Right cardiac atrium (tissue), 5 donors: ENCODE measurements around the gene OSM. TPM values are rescaled to one million over a fixed set of nuclear protein-coding genes. Genes with fewer than 3 reads are reported as not detected.

Source experiments
- ATAC-seq, 2 donors: fragments of 200-7000 bp; cut with Tn5 transposase; one replicate each; pipeline versions ENCODE4 v1.8.0 to v1.9.1; 2020; ENCODE audit warnings: moderate library complexity in 2 of 2, mild to moderate bottlenecking in 1 of 2
- DNase-seq, 3 donors: peaks; one replicate each; pipeline ENCODE4 v3.0.0-alpha.2; 2020
- H3K27ac ChIP-seq: one replicate; pipeline ENCODE4 v1.5.1; 2013; ENCODE audit warnings: mild to moderate bottlenecking, low read length, control low read depth, moderate library complexity
- H3K27me3 ChIP-seq: one replicate; pipeline ENCODE4 v1.6.1; 2013; ENCODE audit not compliant: control insufficient read depth, insufficient read depth
- H3K4me1 ChIP-seq: one replicate; pipeline ENCODE4 v1.6.1; 2013; ENCODE audit warnings: low read length; ENCODE audit not compliant: control insufficient read depth, insufficient read depth
- H3K4me3 ChIP-seq: one replicate; pipeline ENCODE4 v1.5.1; 2013; ENCODE audit warnings: low read length, control low read depth
- H3K9me3 ChIP-seq: one replicate; pipeline ENCODE4 v1.6.1; 2013; ENCODE audit warnings: low read length; ENCODE audit not compliant: control insufficient read depth
- WGBS: extraction: QIAGEN DNeasy Blood & Tissue Kit; methylation state at CpG from one replicate; pipeline ENCODE4 v1.1.7; 2013; 5-methylcytosine and 5-hydroxymethylcytosine counted together
- intact Hi-C, 4 donors: fragments of 100-400 bp; cut with DNase I; formaldehyde crosslinking; loops; one replicate each; pipeline versions ENCODE4 v1.11.0 to v1.14.0; 2022 to 2023
- polyA plus RNA-seq: library from polyadenylated mRNA; stranded (reverse); fragments of 200-250 nt; gene quantifications from one replicate; pipeline ENCODE4 v1.2.3, GENCODE V29; 2013
- total RNA-seq, 4 donors: library from RNA; stranded (reverse); fragmentation: NEBNext Ultra II Directional; extraction: Animal tissue kit (Norgen Biotek cat#: 25700); gene quantifications; one replicate each; pipeline ENCODE4 v1.2.1, GENCODE V29; 2021
- donor health status: healthy with polysubstance abuse.
- donor health status: DM: no; HTN: yes; CAD: no.
- donor health status: DM: no; HTN: no; CAD: no.
- donor health status: DM: no; HTN: yes; CAD: no; lungs with severe emphysema.
- donor health status: DM: yes; HTN: yes; CAD: no.

Gene OSM
- total and polyA plus RNA-seq, 5 donors, result 0.17 to 1.5 (median 0.28) TPM

DNA sequence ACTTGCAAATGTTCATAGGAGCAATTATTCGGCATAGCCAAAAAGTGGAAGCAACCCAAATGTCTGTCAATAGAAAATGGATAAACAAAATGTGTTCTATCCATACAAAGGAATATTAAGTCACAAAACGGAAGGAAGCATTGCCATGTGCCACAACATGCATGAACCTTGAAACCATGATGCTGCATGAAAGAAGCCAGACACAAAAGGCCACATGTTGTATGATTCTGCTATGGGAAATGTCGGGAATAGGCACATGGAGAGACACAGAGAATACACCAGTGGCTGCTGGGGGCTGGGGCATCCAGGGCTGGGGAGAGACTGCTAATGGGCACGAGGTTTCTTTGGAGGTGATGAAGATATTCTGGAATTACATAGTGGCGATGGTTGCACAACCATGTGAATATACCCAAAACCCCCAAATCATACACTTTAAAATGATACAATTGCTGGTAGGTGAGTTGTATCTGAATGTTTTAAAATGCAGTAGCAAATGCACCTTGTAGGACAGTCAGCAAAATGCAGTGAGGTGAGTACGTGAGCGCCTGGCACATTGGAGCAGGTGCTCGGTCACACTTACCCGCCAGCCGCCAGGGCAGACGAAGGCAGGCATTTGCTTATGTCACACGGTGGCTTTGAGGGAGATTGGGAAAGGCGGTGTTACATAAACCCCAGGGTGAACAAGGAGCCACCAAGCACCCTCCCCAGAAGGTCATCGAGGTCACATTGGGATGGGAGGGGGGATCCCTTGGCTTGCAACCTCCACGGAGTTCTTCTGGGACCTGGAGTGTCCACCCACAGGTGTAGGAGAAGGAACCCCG lies 6.3 kb upstream of the OSM start:
- H3K4me3 ChIP-seq, result no peak overlapping the region
- 80% methylated on average over 16 of the region's 16 CpGs for WGBS
- ATAC-seq (no peak), DNase-seq (no peak)
- no peaks in the 10 kb centered on the region for H3K9me3 ChIP-seq
- intact Hi-C loops, result no loop called here
- no peak overlapping the region for H3K27ac ChIP-seq
- H3K27me3 ChIP-seq, result no peaks in the 10 kb centered on the region
- H3K4me1 ChIP-seq, result peaks cover 4% of the 10 kb centered on the region

- ATAC-seq, result peak; percentile 61 to 80
- WGBS, result 68% methylated on average over 16 of the region's 16 CpGs
- intact Hi-C loops, result no loop called here
- H3K4me3 ChIP-seq, result no peak overlapping the region
- H3K9me3 ChIP-seq, result no peaks in the 10 kb centered on the region
- H3K4me1 ChIP-seq, result no peaks in the 10 kb centered on the region
- no peak overlapping the region for H3K27ac ChIP-seq
- no peaks in the 10 kb centered on the region for H3K27me3 ChIP-seq
- DNase-seq, result peak; percentile 72 to 90 (median 83)
Measured at GRCh38 chr22:30270832-30271231, 4.2 kb upstream of the OSM start.

GRCh38 chr22:30268331-30268730 lies 1.7 kb upstream of the OSM start:
- DNase-seq, result no peak
- H3K27ac ChIP-seq, result no peak overlapping the region
- intact Hi-C loops, result loop anchor here in 2 of 4 donors (10.0 kb wide), 2 partner anchors 116 to 216 kb away; partner anchors contain the start of gene RNF215 (in 1 of the 2)

DNA sequence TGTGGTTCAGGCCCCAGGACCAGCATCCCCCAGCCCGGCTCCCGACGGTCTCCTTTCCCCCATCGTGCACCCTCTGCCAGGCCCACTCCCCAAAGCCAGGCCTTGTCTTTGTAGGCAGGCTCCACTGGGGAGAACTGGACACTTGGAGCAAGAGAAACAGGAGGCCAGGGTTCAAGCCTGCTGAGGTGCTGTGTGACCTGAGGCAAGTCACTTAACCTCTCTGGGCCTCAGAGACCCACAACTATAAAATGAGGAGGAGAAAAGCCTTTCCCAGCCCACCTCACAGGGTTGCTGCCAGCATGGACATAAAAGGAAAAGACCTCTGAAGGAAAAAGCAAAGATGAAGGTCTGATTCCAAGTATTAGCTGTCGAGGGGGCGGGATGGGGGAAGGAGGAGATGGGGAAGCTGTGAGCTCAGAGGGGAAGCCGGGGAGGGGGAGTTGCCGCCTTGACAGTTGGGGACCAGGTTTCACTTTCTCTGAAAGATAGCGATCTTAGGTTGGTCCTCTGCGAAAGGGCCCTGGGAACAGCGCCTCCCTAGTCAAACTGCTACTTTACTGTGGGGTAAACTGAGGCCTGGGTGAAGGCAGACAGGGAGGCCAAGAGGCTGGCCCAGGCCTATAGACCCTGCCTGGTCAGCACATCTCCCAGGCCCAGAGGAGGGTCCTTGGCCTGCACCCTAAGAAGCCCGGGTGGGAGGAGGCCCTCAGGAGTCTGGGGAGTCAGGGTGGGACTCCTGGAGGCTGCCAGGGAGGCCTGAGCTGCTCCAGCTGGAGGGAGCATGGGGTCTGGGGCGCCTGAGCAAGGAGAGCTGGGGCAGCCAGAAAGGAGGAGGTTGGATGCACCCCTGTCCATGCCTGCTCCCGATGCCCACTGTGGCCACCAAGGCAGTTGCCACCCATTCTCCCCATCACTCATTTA lies 991 bp upstream of the OSM start:
- ATAC-seq, result no peak
- intact Hi-C loops, result loop anchor here in 2 of 4 donors (10.0 kb wide), 2 partner anchors 117 to 217 kb away; partner anchors contain the start of gene RNF215 (in 1 of the 2)
- Histone ChIP-seq H3K4me1 (no peaks in the 10 kb centered on the region), H3K27me3 (no peaks in the 10 kb centered on the region), H3K9me3 (no peaks in the 10 kb centered on the region), H3K27ac (no peak overlapping the region), H3K4me3 (no peak overlapping the region)
- peak in 1 of 3 donors; percentile 59 for DNase-seq
- 76% methylated on average over 14 of the region's 14 CpGs for WGBS

More at GRCh38 chr22:30268331-30268730, 1.7 kb upstream of the OSM start:
- no peaks in the 10 kb centered on the region for H3K4me1 ChIP-seq
- no peaks in the 10 kb centered on the region for H3K9me3 ChIP-seq
- WGBS, result 85% methylated on average over 8 of the region's 8 CpGs
- no peaks in the 10 kb centered on the region for H3K27me3 ChIP-seq
- ATAC-seq, result no peak
- H3K4me3 ChIP-seq, result no peak overlapping the region

DNA sequence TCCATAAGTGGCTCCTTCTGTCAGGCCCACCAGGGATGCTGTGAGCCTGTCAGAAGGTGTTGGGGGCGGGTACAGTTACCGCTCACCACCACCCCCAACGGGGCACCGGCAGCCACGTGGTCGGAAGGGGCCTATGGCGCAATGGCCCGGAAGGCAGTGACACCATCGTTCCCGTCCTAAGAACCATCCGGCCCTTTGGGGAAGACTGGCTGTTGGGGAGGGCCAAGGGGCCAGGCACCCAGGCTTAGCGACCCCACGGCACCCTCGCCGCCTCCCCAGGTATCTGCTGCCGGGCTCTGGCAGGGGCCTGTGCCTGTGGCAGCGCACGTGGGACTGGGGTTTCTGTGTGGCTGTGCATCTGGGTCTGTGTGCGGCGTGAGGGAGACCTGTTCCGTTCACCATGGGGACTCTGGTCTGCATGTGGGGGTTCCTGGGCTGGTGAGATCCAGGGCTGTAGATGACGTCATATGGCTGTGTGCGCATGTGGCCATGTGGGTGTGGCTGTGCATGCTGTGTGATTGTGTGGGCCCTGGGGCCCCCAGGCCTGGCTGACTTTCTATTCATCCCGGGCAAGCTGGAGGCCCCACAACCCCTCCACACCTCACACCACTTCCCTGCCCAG lies 717 bp downstream of the OSM start:
- ATAC-seq (peak; percentile 31 to 39), DNase-seq (peak; percentile 59 to 85 (median 81))
- H3K27me3 ChIP-seq, result no peaks in the 10 kb centered on the region
- intact Hi-C loops, result loop anchor here in 2 of 4 donors (10.0 kb wide), 2 partner anchors 119 to 219 kb away; partner anchors contain the start of gene RNF215 (in 1 of the 2)
- no peaks in the 10 kb centered on the region for H3K4me1 ChIP-seq
- no peaks in the 10 kb centered on the region for H3K9me3 ChIP-seq
- no peak overlapping the region for H3K4me3 ChIP-seq
- 66% methylated on average over 24 of the region's 24 CpGs for WGBS
- H3K27ac ChIP-seq, result no peak overlapping the region

GRCh38 chr22:30265131-30265720 lies 1.4 kb downstream of the OSM start:
- ATAC-seq (no peak), DNase-seq (no peak)
- Histone ChIP-seq H3K4me1 (no peaks in the 10 kb centered on the region), H3K4me3 (no peak overlapping the region), H3K27ac (no peak overlapping the region), H3K27me3 (no peaks in the 10 kb centered on the region), H3K9me3 (no peaks in the 10 kb centered on the region)
- 90% methylated on average over 9 of the region's 9 CpGs for WGBS
- intact Hi-C loops, result loop anchor here in 2 of 4 donors (10.0 kb wide), 2 partner anchors 120 to 220 kb away; partner anchors contain the start of gene RNF215 (in 1 of the 2)

GRCh38 chr22:30263883-30264282 lies 2.8 kb downstream of the OSM start:
- 88% methylated on average over 17 of the region's 17 CpGs for WGBS
- no peaks in the 10 kb centered on the region for H3K27me3 ChIP-seq
- ATAC-seq (no peak), DNase-seq (no peak)
- intact Hi-C loops, result loop anchor here (2.0 to 10.0 kb wide), 4 partner anchors 121 to 221 kb away; partner anchors contain the start of gene RNF215 (in 4 of the 4)
- no peaks in the 10 kb centered on the region for H3K9me3 ChIP-seq
- H3K4me3 ChIP-seq, result no peak overlapping the region
- H3K4me1 ChIP-seq, result no peaks in the 10 kb centered on the region
- H3K27ac ChIP-seq, result no peak overlapping the region

DNA sequence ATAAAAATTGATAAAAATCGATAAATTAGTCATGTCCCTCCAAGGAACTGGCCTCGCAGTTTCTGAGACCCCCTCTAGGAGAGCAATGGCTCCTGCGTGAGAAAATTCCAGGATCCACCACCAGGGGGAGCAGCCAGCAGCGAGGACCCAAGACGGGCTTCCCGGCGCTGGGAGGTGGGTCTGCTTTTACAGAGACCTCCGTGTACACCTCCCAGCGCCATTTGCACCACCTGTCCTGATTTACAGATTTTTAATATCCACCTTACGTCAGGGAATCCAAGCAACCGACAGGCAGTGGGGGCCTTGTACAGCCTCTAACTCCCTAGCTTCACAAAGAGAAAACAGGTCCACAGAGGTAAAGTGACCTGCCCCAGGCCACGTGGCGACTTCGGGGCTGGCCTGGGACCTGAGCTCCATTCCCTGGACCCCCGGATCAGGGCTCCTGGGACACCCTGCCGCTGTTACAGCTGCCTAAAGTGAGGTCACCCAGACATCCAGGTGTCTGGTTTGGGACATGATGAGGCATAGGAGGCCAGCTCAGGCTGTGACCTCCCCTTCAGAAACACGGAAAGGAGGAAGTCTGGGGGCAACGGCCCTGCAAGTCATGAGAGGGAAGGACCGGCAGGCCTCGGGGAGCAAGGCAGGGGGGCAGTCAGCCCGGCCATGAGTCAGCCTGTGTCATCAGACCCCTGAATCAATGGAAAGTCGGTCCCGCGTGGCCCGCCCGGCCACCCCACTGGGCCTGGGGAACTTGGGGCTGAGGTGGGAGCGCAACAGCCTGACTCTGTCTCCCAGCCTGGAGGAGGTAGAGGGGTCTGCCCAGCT lies 3.5 kb downstream of the OSM start:
- Histone ChIP-seq H3K4me1 (no peaks in the 10 kb centered on the region), H3K27ac (no peak overlapping the region), H3K9me3 (no peaks in the 10 kb centered on the region), H3K4me3 (no peak overlapping the region), H3K27me3 (no peaks in the 10 kb centered on the region)
- peak in 1 of 2 donors; percentile 56 for ATAC-seq
- peak; percentile 75 to 93 (median 88) for DNase-seq
- intact Hi-C loops, result loop anchor here (2.0 to 10.0 kb wide), 4 partner anchors 122 to 222 kb away; partner anchors contain the start of gene RNF215 (in 4 of the 4)
- WGBS, result 29% methylated on average over 27 of the region's 27 CpGs

DNA sequence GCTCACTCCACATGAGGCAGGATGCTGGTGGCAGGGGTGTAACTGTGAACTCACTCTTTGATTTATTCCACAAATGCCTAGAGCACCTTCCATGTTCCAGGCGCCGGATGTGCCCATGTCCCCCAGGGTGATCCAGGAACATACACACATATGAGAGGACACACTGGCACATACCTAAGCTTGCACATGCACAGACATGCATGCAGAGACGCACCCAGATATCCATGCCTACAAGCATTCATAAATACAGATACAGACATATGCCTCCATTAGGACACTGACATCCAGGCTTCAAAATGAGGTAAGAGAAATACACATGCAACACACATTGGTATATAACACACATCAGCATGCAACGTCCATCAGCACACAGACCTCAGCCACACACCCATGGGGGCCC lies 4.5 kb downstream of the OSM start:
- whole genome bisulfite sequencing, result 91% methylated on average over 4 of the region's 4 CpGs

More for the DNA sequence above, 4.5 kb downstream of the OSM start:
- Histone ChIP-seq H3K27ac (no peak overlapping the region), H3K4me1 (no peaks in the 10 kb centered on the region), H3K9me3 (no peaks in the 10 kb centered on the region), H3K27me3 (no peaks in the 10 kb centered on the region), H3K4me3 (no peak overlapping the region)
- intact Hi-C loops, result loop anchor here (2.0 to 10.0 kb wide), 4 partner anchors 123 to 223 kb away; partner anchors contain the start of gene RNF215 (in 4 of the 4)
- no peak for DNase-seq
- no peak for ATAC-seq
